ENCODE results near the gene SDC4. TPM values are rescaled to one million over a fixed set of nuclear protein-coding genes. Genes with fewer than 3 reads are reported as not detected.

Gene SDC4
- total RNA-seq, 2 experiments from 2014 or later, result 21.1 to 22.0 TPM

- POLR2A ChIA-PET, result interaction anchor here (1.1 to 2.9 kb wide), 4 partner anchors 10 to 193 kb away, joined by 3 to 9 read pairs (median 3); no protein-coding TSS in a partner anchor
- CTCF ChIA-PET, result interaction anchor here (0.5 to 6.8 kb wide), 85 partner anchors 8 to 564 kb away, joined by 3 to 109 read pairs (median 4); partner anchors contain the start of genes ACOT8, MATN4, PIGT and RBPJL
- intact Hi-C loops (cut with micrococcal nuclease), result loop anchor here (5.0 kb wide), 1 partner anchor 156 kb away; no protein-coding TSS in a partner anchor
- Mint-ChIP-seq H3K4me3 (peak overlapping the region; percentile 69), H3K27me3 (peaks cover 31% of the 10 kb centered on the region), H3K36me3 (ENCODE audit: low read depth) (no peaks in the 10 kb centered on the region), H3K27ac (no peak overlapping the region), H3K9me3 (no peaks in the 10 kb centered on the region), H3K4me1 (ENCODE audit: low read depth) (peaks cover 2% of the 10 kb centered on the region)
- TF ChIP-seq CTCF (IDR thresholded peaks at IDR 0.05), result peak; percentile 98
- ATAC-seq, result peak; percentile 92
- peak; percentile 91 for DNase-seq
Observed at GRCh38 chr20:45293041-45294002, 54.9 kb downstream of the SDC4 start.

GRCh38 chr20:45292343-45292742 is 55.9 kb downstream of the SDC4 start:
- TF ChIP-seq CTCF (IDR thresholded peaks at IDR 0.05), result no peak
- Mint-ChIP-seq H3K27me3 (peaks cover 31% of the 10 kb centered on the region), H3K4me1 (ENCODE audit: low read depth) (peaks cover 2% of the 10 kb centered on the region), H3K4me3 (peak overlapping the region; percentile 69), H3K9me3 (no peaks in the 10 kb centered on the region), H3K27ac (no peak overlapping the region), H3K36me3 (ENCODE audit: low read depth) (no peaks in the 10 kb centered on the region)
- ChIA-PET CTCF (interaction anchor here (0.8 to 6.8 kb wide), 25 partner anchors 11 to 479 kb away, joined by 3 to 109 read pairs (median 6); partner anchors contain the start of genes RBPJL and SLPI), POLR2A (interaction anchor here (0.9 to 2.9 kb wide), 2 partner anchors 9 to 11 kb away, joined by 3 to 9 read pairs; no protein-coding TSS in a partner anchor)
- DNase-seq (no peak), ATAC-seq (no peak)
- intact Hi-C loops (cut with micrococcal nuclease), result loop anchor here (5.0 kb wide), 1 partner anchor 155 kb away; no protein-coding TSS in a partner anchor

- intact Hi-C loops (cut with micrococcal nuclease), result loop anchor here (5.0 kb wide), 1 partner anchor 154 kb away; no protein-coding TSS in a partner anchor
- Mint-ChIP-seq H3K27me3 (peaks cover 30% of the 10 kb centered on the region), H3K4me3 (no peak overlapping the region), H3K27ac (no peak overlapping the region), H3K9me3 (no peaks in the 10 kb centered on the region), H3K36me3 (ENCODE audit: low read depth) (no peaks in the 10 kb centered on the region), H3K4me1 (ENCODE audit: low read depth) (peaks cover 2% of the 10 kb centered on the region)
- no peak for ATAC-seq
- TF ChIP-seq CTCF (IDR thresholded peaks at IDR 0.05), result no peak
- ChIA-PET CTCF (interaction anchor here (0.8 to 6.8 kb wide), 35 partner anchors 11 to 480 kb away, joined by 3 to 109 read pairs (median 5); partner anchors contain the start of genes RBPJL, SEMG1 and SLPI), POLR2A (interaction anchor here (0.6 kb wide), 1 partner anchor 265 kb away, joined by 3 read pairs; no protein-coding TSS in a partner anchor)
- DNase-seq, result no peak
Observed at GRCh38 chr20:45291526-45291925, 56.7 kb downstream of the SDC4 start.

- Mint-ChIP-seq H3K9me3 (no peaks in the 10 kb centered on the region), H3K27ac (no peak overlapping the region), H3K36me3 (ENCODE audit: low read depth) (no peaks in the 10 kb centered on the region), H3K27me3 (peaks cover 27% of the 10 kb centered on the region), H3K4me1 (ENCODE audit: low read depth) (peaks cover 2% of the 10 kb centered on the region), H3K4me3 (no peak overlapping the region)
- ATAC-seq (peak; percentile 60), DNase-seq (peak; percentile 87)
- POLR2A ChIA-PET, result interaction anchor here (0.6 to 1.1 kb wide), 2 partner anchors 126 to 477 kb away, joined by 3 read pairs; no protein-coding TSS in a partner anchor
- peak; percentile 88 for TF ChIP-seq CTCF (IDR thresholded peaks at IDR 0.05)
- intact Hi-C loops (cut with micrococcal nuclease), result loop anchor here (5.0 kb wide), 1 partner anchor 154 kb away; no protein-coding TSS in a partner anchor
- CTCF ChIA-PET, result interaction anchor here (0.6 to 6.8 kb wide), 45 partner anchors 8 to 480 kb away, joined by 3 to 109 read pairs (median 4); partner anchors contain the start of genes RBPJL, SEMG1 and SLPI
Observed at GRCh38 chr20:45290677-45291355, 57.4 kb downstream of the SDC4 start.

Measured in activated CD8-positive, alpha-beta T cell treated with anti-CD3 and anti-CD28 coated beads for 36 hours (primary cell).